ENCODE results near the gene ALDH9A1.

DNA sequence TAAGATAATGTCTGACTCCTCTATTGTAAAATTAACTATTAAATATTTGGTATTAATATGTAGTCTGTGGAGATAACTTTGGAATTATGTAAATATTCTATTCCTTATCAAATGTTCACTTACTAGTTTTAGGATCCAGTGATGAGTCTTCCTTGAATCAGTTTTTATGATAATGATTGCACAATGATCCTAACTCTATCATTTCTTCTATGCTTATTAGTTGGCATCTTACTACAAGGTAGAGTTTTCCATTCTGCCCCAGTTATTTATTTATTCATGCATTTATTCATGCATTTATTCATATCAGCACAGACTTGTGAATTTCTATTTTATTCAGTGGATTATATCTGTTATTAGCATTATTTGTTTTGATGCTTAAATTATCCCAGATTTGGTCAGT, 74.7 kb downstream of the ALDH9A1 start:
- no peak for TF ChIP-seq BHLHE40 (IDR thresholded peaks at IDR 0.05; ENCODE audit: low read depth, low read length)
- TF ChIP-seq, protein P1, sequence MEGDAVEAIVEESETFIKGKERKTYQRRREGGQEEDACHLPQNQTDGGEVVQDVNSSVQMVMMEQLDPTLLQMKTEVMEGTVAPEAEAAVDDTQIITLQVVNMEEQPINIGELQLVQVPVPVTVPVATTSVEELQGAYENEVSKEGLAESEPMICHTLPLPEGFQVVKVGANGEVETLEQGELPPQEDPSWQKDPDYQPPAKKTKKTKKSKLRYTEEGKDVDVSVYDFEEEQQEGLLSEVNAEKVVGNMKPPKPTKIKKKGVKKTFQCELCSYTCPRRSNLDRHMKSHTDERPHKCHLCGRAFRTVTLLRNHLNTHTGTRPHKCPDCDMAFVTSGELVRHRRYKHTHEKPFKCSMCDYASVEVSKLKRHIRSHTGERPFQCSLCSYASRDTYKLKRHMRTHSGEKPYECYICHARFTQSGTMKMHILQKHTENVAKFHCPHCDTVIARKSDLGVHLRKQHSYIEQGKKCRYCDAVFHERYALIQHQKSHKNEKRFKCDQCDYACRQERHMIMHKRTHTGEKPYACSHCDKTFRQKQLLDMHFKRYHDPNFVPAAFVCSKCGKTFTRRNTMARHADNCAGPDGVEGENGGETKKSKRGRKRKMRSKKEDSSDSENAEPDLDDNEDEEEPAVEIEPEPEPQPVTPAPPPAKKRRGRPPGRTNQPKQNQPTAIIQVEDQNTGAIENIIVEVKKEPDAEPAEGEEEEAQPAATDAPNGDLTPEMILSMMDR (IDR thresholded peaks at IDR 0.05), result no peak
